ENCODE measurements around the gene CYB561A3. TPM values are rescaled to one million over a fixed set of nuclear protein-coding genes. Genes with fewer than 3 reads are reported as not detected.

CYB561A3 gene
- total and polyA plus RNA-seq, 2 of the 13 experiments (the other 11 are each of a cell fraction or from before 2014, with no cell fraction given): 11.4 to 14.9 TPM

DNA sequence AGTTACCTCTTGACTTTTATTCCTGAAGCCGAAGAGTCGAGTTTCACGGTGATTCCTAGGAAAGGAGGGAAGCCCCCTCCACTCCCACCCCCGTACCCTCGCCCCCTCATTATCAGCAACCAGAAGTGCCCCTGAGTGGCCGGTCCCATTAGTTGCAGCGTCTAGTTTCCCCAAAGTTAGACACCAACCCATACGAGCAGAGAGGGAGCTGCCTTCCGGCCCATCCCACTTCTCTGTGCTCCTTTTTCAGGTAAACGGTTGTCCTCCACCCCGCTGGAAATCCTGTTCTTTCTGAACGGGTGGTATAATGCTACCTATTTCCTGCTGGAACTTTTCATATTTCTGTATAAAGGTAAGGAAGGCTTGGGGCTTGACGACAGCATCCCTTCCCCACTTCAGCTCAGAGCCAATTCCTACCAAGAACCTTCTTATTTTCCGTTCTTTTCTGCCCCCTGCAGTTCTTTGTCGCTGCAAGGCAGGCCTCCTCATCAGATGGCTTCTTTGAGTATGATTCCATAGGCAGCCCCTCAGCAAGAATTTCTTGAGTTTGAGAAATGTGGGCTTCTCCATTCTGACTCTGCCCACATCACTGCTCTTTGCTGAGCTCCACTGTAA lies 31.4 kb upstream of the CYB561A3 start (continued):
- TF ChIP-seq MNT (IDR thresholded peaks at IDR 0.05) (no peak), KDM1A (CRISPR knock-in tag; IDR thresholded peaks at IDR 0.05) (no peak), ZFP41 (CRISPR knock-in tag; IDR thresholded peaks at IDR 0.05; ENCODE audit: borderline replicate concordance) (no peak), ZNF263 (CRISPR knock-in tag; IDR thresholded peaks at IDR 0.05) (peak; percentile 63; the same call in 1 of the 2 replicates), GATAD1 (CRISPR knock-in tag; IDR thresholded peaks at IDR 0.05) (no peak), STAG1 (CRISPR knock-in tag; IDR thresholded peaks at IDR 0.05) (peak; percentile 60)

- BruUV-seq (replicated peaks): no TSS peak
- ATAC-seq: no peak
- in situ Hi-C loops (cut with HindIII; ENCODE audit: extremely low pct_ligation_motif_present, low pct_unique_long_range_greater_than_20kb): no loop called here
Measured at GRCh38 chr11:61390161-61390560, 28.5 kb upstream of the CYB561A3 start.

More at GRCh38 chr11:61390161-61390560, 28.5 kb upstream of the CYB561A3 start:
- no peak overlapping the region for H2AFZ ChIP-seq (ENCODE audit: low read length)
- no peak overlapping the region for H3K27ac ChIP-seq (ENCODE audit: extremely low read length, insufficient read depth, low read length)
- ChIA-PET POLR2A (interaction anchor here (0.8 to 3.0 kb wide), 3 partner anchors 28 to 91 kb away, joined by 3 to 16 read pairs (median 5); partner anchors contain the start of genes CYB561A3 and TMEM138), CTCF (ENCODE audit: low intra/inter-chr PET ratio, low total read pairs) (no interaction called here)
- FAIRE-seq (no peak), DNase-seq (ENCODE audit: low spot score) (no peak)
- TF ChIP-seq HDAC2 (CRISPR knock-in tag; IDR thresholded peaks at IDR 0.05): no peak
- TF ChIP-seq JDP2 (CRISPR knock-in tag; IDR thresholded peaks at IDR 0.05; ENCODE audit: borderline replicate concordance): no peak
- TF ChIP-seq NR0B2 (CRISPR knock-in tag; IDR thresholded peaks at IDR 0.05): no peak
- no peak for TF ChIP-seq PTBP1 (IDR thresholded peaks at IDR 0.05; ENCODE audit: low read depth, low read length, poor library complexity, severe bottlenecking)
- no peak for TF ChIP-seq AKAP8 (CRISPR knock-in tag; IDR thresholded peaks at IDR 0.05)
- H3K79me2 ChIP-seq (ENCODE audit: insufficient read depth, low read length): no peaks in the 10 kb centered on the region
- peaks cover 0 to 4% of the 10 kb centered on the region in 2 experiments; a peak in 4 of 5 replicates for H3K36me3 ChIP-seq (replicated peaks in 1 of 2; ENCODE audit: control insufficient read depth in 1 of 2, insufficient read depth in 2 of 2, low read length in 2 of 2)
- H3K4me2 ChIP-seq (ENCODE audit: low read depth, low read length): no peak overlapping the region
- peaks cover 4% of the 10 kb centered on the region for H3K9me3 ChIP-seq (ENCODE audit: low read length)
- H3K9ac ChIP-seq (ENCODE audit: insufficient read depth, low read depth, low read length): no peak overlapping the region
- no peaks in the 10 kb centered on the region for H3K27me3 ChIP-seq (ENCODE audit: control insufficient read depth in 1 of 2, insufficient read depth in 2 of 2, low read length in 2 of 2)
- no peak overlapping the region for H3K4me3 ChIP-seq (replicated peaks in 1 of 3; ENCODE audit: insufficient read depth in 1 of 3, low read depth in 2 of 3, low read length in 3 of 3)
- H4K20me1 ChIP-seq (ENCODE audit: insufficient read depth, low read length): no peaks in the 10 kb centered on the region
- intact Hi-C loops (cut with micrococcal nuclease; ENCODE audit: unreplicated experiment): no loop called here
- 70% methylated on average over 1 of the region's 1 CpG for WGBS (ENCODE audit: low lambda C conversion rate)
- H3K4me1 ChIP-seq (ENCODE audit: insufficient read depth, low read length): peaks cover 25% of the 10 kb centered on the region

All from HepG2 (cell line).